NCI-H69 (cell line): ENCODE data around the gene DEDD.
"Not testable (repeated sequence)": the region's sequence is repeated elsewhere in the genome, so short reads cannot be mapped to it uniquely, and the experiment has no call there.

Experiments used
- DNase-seq: peaks from one replicate; lab custom pipeline; 2025; lab: John Stamatoyannopoulos, UW

The DEDD gene

DNA sequence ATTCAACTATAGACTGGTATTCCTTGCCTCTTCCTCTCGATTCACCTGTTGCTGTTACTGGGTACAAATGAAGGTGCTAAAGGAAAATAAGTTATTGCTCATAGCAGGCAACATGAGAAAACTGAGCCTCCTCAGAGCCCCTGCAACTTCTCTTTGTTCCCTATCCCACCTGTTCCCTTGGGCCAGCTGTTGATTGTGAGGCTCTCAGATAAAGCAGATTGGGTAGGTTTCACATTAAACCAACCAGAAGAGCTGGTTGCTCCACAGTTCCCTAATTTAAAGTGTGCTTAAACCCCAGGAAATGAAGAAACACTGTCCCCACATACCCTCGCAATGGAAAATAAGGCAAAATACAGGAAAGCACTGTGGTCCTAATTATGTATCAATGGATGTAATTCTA, 4.8 kb downstream of the DEDD start:
- DNase-seq: no peak

DNA sequence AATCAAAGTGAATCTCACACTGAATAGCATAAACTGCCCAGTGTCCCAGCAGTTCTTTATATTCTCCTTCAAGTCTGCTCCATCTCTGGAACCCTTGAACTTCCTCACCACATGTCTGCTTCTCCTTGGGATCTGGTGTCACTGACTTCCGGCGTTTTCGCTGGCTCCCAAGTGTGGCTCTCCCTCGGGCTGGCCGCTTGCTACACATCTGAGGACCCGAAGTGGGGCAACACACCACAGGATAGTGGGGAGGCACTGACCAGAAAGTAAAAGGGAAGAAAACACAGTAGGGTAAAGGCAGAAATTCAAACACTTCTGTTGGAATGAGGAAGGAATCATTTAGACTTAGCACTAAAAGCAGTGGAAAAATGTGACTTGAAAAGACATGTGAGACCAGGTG, 9.5 kb downstream of the DEDD start:
- no peak for DNase-seq

GRCh38 chr1:161121834-161122233, 10.6 kb downstream of the DEDD start:
- DNase-seq: no peak

GRCh38 chr1:161121042-161121650, 11.3 kb downstream of the DEDD start:
- no peak for DNase-seq

DNA sequence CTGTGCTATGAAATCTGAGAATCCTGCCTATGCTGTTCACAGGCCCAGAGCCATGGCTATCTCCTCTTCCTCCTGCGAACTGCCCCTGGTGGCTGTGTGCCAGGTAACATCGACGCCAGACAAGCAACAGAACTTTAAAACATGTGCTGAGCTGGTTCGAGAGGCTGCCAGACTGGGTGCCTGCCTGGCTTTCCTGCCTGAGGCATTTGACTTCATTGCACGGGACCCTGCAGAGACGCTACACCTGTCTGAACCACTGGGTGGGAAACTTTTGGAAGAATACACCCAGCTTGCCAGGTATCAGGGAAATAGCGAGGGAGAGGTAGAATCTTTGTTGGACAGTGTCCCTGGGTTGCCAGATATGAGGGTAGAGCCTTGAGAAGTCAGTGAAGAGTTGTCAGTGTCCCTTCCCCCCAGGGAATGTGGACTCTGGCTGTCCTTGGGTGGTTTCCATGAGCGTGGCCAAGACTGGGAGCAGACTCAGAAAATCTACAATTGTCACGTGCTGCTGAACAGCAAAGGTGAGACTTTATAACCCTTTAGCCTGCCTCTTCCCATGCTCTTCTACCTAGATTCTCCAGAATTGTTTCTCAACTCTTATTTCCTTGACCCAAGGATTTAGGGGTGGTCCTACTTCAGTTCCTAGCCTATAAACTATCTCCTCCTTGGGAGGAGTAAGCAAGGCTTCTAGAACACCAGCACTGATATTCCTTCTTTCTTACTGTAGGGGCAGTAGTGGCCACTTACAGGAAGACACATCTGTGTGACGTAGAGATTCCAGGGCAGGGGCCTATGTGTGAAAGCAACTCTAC, 13.2 kb downstream of the DEDD start:
- peak; percentile 29 for DNase-seq

DNA sequence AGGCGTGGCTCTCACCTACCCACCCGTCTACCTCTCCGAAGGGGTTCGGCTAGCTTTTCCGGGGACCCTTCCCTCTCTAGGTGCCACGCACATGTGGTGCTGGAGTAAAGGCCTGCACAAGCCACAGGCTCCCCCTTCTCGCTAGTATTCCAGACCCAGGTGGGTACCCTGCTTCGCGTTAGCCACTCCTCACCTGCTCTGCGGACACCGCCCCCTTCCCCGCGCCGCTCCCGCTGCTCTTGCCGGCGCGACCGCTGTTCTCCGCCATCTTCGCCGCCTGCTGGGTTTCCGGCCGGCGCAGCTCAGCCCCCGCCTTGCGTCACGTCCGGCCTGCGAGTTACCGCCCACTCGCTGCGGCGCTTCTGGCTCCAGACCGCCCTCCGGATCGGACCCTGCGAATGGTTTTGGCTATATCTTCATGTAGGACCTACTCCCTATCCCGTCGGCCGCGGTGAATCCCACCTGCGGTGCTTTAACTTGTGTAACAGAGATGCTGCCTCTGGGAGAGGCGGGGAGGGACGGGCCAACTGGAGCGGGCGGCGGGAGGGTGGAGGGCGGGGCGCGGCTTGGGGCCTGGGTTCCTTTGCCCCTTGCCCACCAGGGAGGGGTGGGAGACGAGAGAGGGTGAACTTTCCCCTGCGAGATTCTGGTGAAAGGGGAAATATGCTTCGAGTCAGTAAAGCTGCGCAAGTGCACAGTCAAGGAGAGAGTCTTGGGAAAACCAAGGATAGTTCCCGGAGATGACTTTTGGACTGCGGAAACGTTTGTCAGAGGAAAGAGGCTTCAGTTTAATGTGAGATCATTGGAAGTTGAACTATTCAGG, 14.5 kb downstream of the DEDD start, which contains the start of the genes NIT1 and PFDN2:
Gene NIT1 (plus strand): TSS at position 347 of the 823 bp plus-strand sequence. CDS start 72 bp downstream, at position 419.
Gene PFDN2 (minus strand): TSS at position 279 of the 823 bp plus-strand sequence. CDS start 11 bp downstream, at position 268.
- peak; percentile 93 for DNase-seq

- not testable (repeated sequence) for DNase-seq
Measured at GRCh38 chr1:161115961-161116360, 16.5 kb downstream of the DEDD start.

GRCh38 chr1:161115132-161115711, 17.2 kb downstream of the DEDD start:
- DNase-seq: peak; percentile 9

DNA sequence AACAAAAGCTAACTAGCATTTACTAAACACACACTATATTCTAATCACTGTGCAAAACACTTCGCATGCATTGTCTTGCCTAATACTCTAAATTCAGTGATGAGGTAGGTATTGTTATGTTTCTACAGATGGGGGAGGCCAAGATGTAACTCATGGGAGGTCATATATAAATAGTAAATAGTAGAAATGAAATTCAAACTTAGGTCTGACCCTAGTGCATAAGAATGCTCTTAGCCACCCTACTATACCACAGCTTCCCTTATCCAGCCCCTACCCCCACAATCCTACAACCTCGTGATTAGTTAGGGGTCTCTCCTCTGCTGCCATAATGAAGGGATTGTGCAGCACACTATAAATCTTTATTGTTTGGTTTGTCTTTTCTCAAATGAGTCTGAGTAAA, 17.9 kb downstream of the DEDD start:
- DNase-seq: no peak

- DNase-seq: no peak
Measured at GRCh38 chr1:161113915-161114314, 18.6 kb downstream of the DEDD start.

GRCh38 chr1:161111527-161111926, 20.9 kb downstream of the DEDD start:
- DNase-seq: no peak

- no peak for DNase-seq
Measured at GRCh38 chr1:161111117-161111516, 21.4 kb downstream of the DEDD start.

- no peak for DNase-seq
Measured at GRCh38 chr1:161106431-161106830, 26.0 kb downstream of the DEDD start.

GRCh38 chr1:161100556-161100955, 31.9 kb downstream of the DEDD start:
- DNase-seq: no peak

GRCh38 chr1:161099090-161099802, 33.2 kb downstream of the DEDD start:
- no peak for DNase-seq

DNA sequence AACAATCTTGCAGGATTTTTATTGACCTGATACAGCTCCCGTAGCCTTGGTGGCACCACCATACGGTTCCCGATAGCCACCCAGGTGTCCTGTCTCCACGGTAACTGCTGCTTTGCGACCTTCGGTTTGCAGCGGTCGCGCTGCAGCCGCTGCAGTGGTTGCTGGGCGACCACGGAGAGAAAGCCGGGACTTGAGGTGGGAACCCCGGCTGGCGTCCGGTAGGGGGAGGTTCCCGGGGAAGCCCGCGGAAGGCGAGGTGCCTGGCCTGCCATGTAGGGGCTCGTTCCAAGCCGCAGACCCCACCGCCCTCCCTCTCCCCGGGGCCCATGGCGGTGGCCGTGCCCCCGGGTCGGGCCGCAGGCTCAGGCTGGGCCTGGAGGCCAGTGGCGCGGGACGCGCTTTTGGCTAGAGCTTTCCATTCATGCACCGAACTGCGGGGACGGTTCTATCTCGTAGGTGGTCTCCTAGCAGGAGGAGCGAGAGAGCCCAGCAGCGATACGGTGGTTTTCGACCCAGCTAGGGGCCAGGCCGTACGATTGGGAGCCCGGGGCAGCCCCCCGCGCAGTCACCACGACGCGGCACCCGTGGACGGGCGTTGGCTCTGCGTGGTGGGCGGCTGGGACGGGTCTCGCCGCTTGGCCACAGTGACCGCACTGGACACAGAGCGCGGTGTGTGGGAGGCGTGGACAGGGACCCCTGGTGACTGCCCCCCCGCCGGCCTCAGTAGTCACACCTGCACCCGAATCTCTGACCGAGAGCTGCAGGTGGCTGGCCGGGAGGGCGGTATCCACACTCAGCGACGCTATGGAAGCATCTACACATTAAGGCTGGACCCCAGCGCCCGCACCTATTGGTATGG, 34.0 kb downstream of the DEDD start, which contains the start of gene KLHDC9:
Gene KLHDC9 (plus strand): TSS at position 152 of the 859 bp plus-strand sequence. CDS start 175 bp downstream, at position 327.
- peak; percentile 98 for DNase-seq

DNA sequence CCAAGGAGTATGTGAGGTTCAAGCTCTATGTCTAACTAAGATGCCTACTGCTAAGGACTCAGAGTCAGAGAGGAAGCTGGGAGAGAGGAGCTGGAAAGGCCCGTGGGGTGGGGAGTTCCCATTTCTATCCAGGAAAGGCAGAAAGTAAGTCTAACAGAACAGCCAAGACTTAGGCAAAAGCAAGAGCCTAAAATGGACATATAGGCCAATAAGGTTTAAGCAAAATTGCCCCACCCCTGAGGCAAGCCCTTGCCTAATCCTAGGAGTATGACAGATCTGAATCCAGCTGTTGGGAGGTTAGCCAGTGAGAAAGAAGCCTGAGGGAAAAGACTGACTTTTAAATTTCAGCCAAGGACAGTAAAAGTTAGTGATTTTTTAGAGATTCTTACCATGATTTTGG, 35.9 kb downstream of the DEDD start:
- no peak for DNase-seq

GRCh38 chr1:161096015-161096414, 36.5 kb downstream of the DEDD start:
- no peak for DNase-seq

DNA sequence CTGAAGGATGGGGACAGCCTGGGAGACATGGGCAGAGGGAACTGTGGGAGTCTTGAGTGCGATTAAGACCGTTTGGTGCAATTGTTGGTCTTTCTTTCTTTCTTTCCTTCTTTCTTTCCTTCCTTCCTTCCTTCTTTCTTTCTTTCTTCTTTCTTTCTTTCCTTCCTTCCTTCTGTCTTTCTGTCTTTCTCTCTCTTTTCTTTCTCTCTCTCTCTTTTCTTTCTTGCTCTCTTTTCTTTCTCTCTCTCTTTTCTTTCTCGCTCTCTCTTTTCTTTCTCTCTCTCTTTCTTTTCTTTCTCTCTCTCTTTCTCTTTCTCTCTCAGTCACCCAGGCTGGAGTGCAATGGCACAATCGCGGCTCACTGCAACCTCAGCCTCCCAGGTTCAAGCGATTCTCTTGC, 37.2 kb downstream of the DEDD start:
- no peak for DNase-seq

DNA sequence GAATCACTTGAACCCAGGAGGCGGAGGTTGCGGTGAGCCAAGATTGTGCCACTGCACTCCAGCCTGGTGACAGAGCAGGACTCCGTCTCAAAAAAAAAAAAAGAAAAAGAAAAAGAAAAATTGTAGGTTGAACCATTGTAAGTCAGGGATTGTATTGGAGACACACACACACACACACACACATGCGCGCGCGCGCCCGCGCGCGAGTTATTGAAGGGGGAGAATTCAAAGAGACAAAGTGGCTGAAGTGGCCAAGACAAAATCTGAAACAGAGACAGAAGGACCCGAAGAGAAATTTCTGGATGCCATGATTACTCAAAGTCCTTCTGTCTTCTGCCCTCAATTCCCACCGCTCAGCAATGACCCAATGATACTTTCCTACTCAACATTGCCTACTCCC, 38.0 kb downstream of the DEDD start:
- no peak for DNase-seq
